KMS-11 (cell line): Measurements from ENCODE around the gene PLSCR3.

ENCODE experiments used
- H2AFZ ChIP-seq: fragments of 200-600 bp; sonication (generic); 2 replicates; pipeline ENCODE4 v1.6.1; 2016; ENCODE audit warnings: antibody characterized with exemption, mixed run types, low read depth
- H3K27ac ChIP-seq: fragments of 200-600 bp; sonication (generic); 2 replicates; pipeline ENCODE4 v1.6.1; 2016; ENCODE audit warnings: mild to moderate bottlenecking, mixed run types
- H3K27me3 ChIP-seq: fragments of 200-600 bp; sonication (generic); 2 replicates; pipeline ENCODE4 v1.6.1; 2017; ENCODE audit warnings: mild to moderate bottlenecking, low read depth, mixed run types, moderate library complexity; ENCODE audit not compliant: insufficient read depth
- H3K36me3 ChIP-seq: fragments of 200-600 bp; sonication (generic); 2 replicates; pipeline ENCODE4 v1.6.1; 2017; ENCODE audit warnings: mild to moderate bottlenecking, mixed run types; ENCODE audit not compliant: insufficient read depth
- H3K4me1 ChIP-seq: fragments of 200-600 bp; sonication (generic); 2 replicates; pipeline ENCODE4 v1.6.1; 2016; ENCODE audit warnings: mild to moderate bottlenecking, low read depth, mixed run types; ENCODE audit not compliant: poor library complexity, severe bottlenecking
- H3K4me2 ChIP-seq: fragments of 200-600 bp; sonication (generic); 2 replicates; pipeline ENCODE4 v1.7.0; 2016; ENCODE audit warnings: mild to moderate bottlenecking, mixed run types
- H3K4me3 ChIP-seq: fragments of 200-600 bp; sonication (generic); IDR thresholded peaks from 2 replicates; pipeline ENCODE4 v1.6.1; 2017; ENCODE audit warnings: low read depth, low read length, mixed read lengths; ENCODE audit not compliant: insufficient read depth
- H3K79me2 ChIP-seq: fragments of 200-600 bp; sonication (generic); 2 replicates; pipeline ENCODE4 v1.6.1; 2016; ENCODE audit warnings: low read depth, mixed run types; ENCODE audit not compliant: insufficient read depth
- H3K9ac ChIP-seq: fragments of 200-600 bp; sonication (generic); 2 replicates; pipeline ENCODE4 v1.6.1; 2016; ENCODE audit warnings: mild to moderate bottlenecking, mixed run types
- H4K20me1 ChIP-seq: fragments of 200-600 bp; sonication (generic); 2 replicates; pipeline ENCODE4 v1.6.1; 2016; ENCODE audit warnings: mild to moderate bottlenecking, mixed run types; ENCODE audit not compliant: insufficient read depth
- CTCF ChIP-seq: fragments of 200-600 bp; sonication (generic); conservative IDR thresholded peaks from 2 replicates; pipeline ENCODE4 v1.6.1; 2017; ENCODE audit warnings: low read depth, mild to moderate bottlenecking, antibody characterized with exemption, low read length, moderate library complexity, mixed read lengths

Gene PLSCR3

GRCh38 chr17:7383371-7383741 is 11.0 kb downstream of the PLSCR3 start:
- Histone ChIP-seq H3K36me3 (no peaks in the 10 kb centered on the region), H3K27me3 (no peaks in the 10 kb centered on the region), H3K79me2 (no peaks in the 10 kb centered on the region), H3K4me2 (no peak overlapping the region), H2AFZ (no peak overlapping the region), H4K20me1 (no peaks in the 10 kb centered on the region), H3K27ac (no peak overlapping the region), H3K9ac (no peak overlapping the region), H3K4me3 (no peak overlapping the region), H3K4me1 (no peaks in the 10 kb centered on the region)
- no peak for TF ChIP-seq CTCF

GRCh38 chr17:7382901-7383300 is 11.4 kb downstream of the PLSCR3 start:
- H3K79me2 ChIP-seq: no peaks in the 10 kb centered on the region
- no peak for TF ChIP-seq CTCF
- H3K36me3 ChIP-seq: no peaks in the 10 kb centered on the region
- H4K20me1 ChIP-seq: no peaks in the 10 kb centered on the region
- H3K9ac ChIP-seq: no peak overlapping the region
- H2AFZ ChIP-seq: no peak overlapping the region
- H3K4me3 ChIP-seq: no peak overlapping the region
- H3K27me3 ChIP-seq: no peaks in the 10 kb centered on the region
- no peak overlapping the region for H3K27ac ChIP-seq
- H3K4me2 ChIP-seq: no peak overlapping the region
- no peaks in the 10 kb centered on the region for H3K4me1 ChIP-seq

GRCh38 chr17:7380855-7381683 is 13.3 kb downstream of the PLSCR3 start, which contains the start of gene TNK1:
Gene TNK1 (plus strand): TSS chr17:7381089. CDS start chr17:7382927, 1,838 bp downstream.
- H3K4me1 ChIP-seq: no peaks in the 10 kb centered on the region
- H3K27ac ChIP-seq: no peak within 1 kb of the TSS
- H3K36me3 ChIP-seq: no peaks in the 10 kb centered on the region
- H3K4me3 ChIP-seq: no peak within 1 kb of the TSS
- H4K20me1 ChIP-seq: no peaks in the 10 kb centered on the region
- H2AFZ ChIP-seq: no peak within 1 kb of the TSS
- no peak within 1 kb of the TSS for H3K4me2 ChIP-seq
- no peaks in the 10 kb centered on the region for H3K27me3 ChIP-seq
- TF ChIP-seq CTCF: no peak
- no peaks in the 10 kb centered on the region for H3K79me2 ChIP-seq
- H3K9ac ChIP-seq: no peak within 1 kb of the TSS

GRCh38 chr17:7380321-7380720 is 14.0 kb downstream of the PLSCR3 start:
- H3K4me3 ChIP-seq: no peak overlapping the region
- TF ChIP-seq CTCF: no peak
- H3K4me2 ChIP-seq: no peak overlapping the region
- no peak overlapping the region for H3K9ac ChIP-seq
- no peak overlapping the region for H2AFZ ChIP-seq
- H3K27ac ChIP-seq: no peak overlapping the region
- H3K4me1 ChIP-seq: no peaks in the 10 kb centered on the region
- H3K36me3 ChIP-seq: no peaks in the 10 kb centered on the region
- no peaks in the 10 kb centered on the region for H3K27me3 ChIP-seq
- H4K20me1 ChIP-seq: no peaks in the 10 kb centered on the region
- no peaks in the 10 kb centered on the region for H3K79me2 ChIP-seq
